Esophagus squamous epithelium (tissue), 5 donors: Measurements from ENCODE around the gene TXNDC2. TPM values are rescaled to one million over a fixed set of nuclear protein-coding genes. Genes with fewer than 3 reads are reported as not detected.

Experiments used
- DNase-seq: peaks from one replicate; lab custom pipeline; 2025; lab: John Stamatoyannopoulos, UW
- H3K27ac ChIP-seq, 4 donors: fragments of 200-600 bp; sonication (generic); one replicate each; pipeline ENCODE4 v1.5.1; 2016 to 2019; ENCODE audit warnings: mild to moderate bottlenecking in 1 of 4
- H3K27me3 ChIP-seq, 4 donors: fragments of 200-600 bp; sonication (generic); 1 replicate in 3 of 4; 2 replicates in 1 of 4; pipeline versions ENCODE4 v1.5.1 to v1.6.0; 2017 to 2021; ENCODE audit warnings: antibody characterized with exemption in 1 of 4
- H3K36me3 ChIP-seq, 3 donors: fragments of 200-600 bp; sonication (generic); one replicate each; pipeline ENCODE4 v1.5.1; 2016 to 2019
- H3K4me1 ChIP-seq, 3 donors: fragments of 200-600 bp; sonication (generic); one replicate each; pipeline ENCODE4 v1.5.1; 2017 to 2019
- H3K4me3 ChIP-seq, 4 donors: fragments of 200-600 bp; sonication (generic); 1 replicate in 3 of 4; 2 replicates in 1 of 4; pipeline ENCODE4 v1.5.1; 2016 to 2019; ENCODE audit warnings: mild to moderate bottlenecking in 2 of 4, moderate library complexity in 1 of 4
- H3K9me3 ChIP-seq, 3 donors: fragments of 200-600 bp; sonication (generic); one replicate each; pipeline ENCODE4 v1.5.1; 2016 to 2019
- CTCF ChIP-seq, 6 experiments: fragments of 450-650 bp in 4 of 6; fragments of 200-600 bp in 2 of 6; sonication (generic) in 2 of 6; IDR thresholded peaks; one replicate each; pipeline ENCODE4 v1.5.1; 2016 to 2019; ENCODE audit warnings: antibody characterized with exemption in 6 of 6, mild to moderate bottlenecking in 4 of 6, moderate library complexity in 4 of 6
- POLR2A ChIP-seq, 4 donors: fragments of 450-650 bp; IDR thresholded peaks; one replicate each; pipeline ENCODE4 v1.6.1; 2017; ENCODE audit warnings: antibody characterized with exemption in 4 of 4, mild to moderate bottlenecking in 4 of 4, moderate library complexity in 3 of 4
- WGBS, 2 donors: methylation state at CpG; one replicate each; pipeline ENCODE4 v1.1.5; 2018; 5-methylcytosine and 5-hydroxymethylcytosine counted together
- intact Hi-C: fragments of 100-400 bp; cut with DNase I; formaldehyde crosslinking; loops from one replicate; pipeline ENCODE4 v1.15.0; 2022
- total RNA-seq, 4 donors: library from RNA; depleted of rRNA; stranded (reverse); fragments of >200 nt; gene quantifications; one replicate each; pipeline ENCODE4 v1.1.0, GENCODE V29; 2016
- donor health status: DM: yes; HTN: yes; CAD: no.

The TXNDC2 gene
- total RNA-seq, 4 donors from 2014 or later = 0.09 TPM; not detected in 3

GRCh38 chr18:9863282-9863681 lies 22.5 kb upstream of the TXNDC2 start:
- H3K4me3 ChIP-seq = no peak overlapping the region
- no peak overlapping the region for H3K27ac ChIP-seq
- peaks cover 0 to 14% (median 0%) of the 10 kb centered on the region in 3 donors for H3K36me3 ChIP-seq
- intact Hi-C loops = no loop called here
- no peaks in the 10 kb centered on the region for H3K27me3 ChIP-seq
- H3K4me1 ChIP-seq = peaks cover 0 to 20% (median 0%) of the 10 kb centered on the region in 3 donors
- 31 to 71% methylated on average over 2 of the region's 2 CpGs for WGBS, 2 donors
- peaks cover 0 to 10% (median 7%) of the 10 kb centered on the region in 3 donors for H3K9me3 ChIP-seq
- DNase-seq = no peak
- TF ChIP-seq CTCF (IDR thresholded peaks at IDR 0.05) (no peak), POLR2A (IDR thresholded peaks at IDR 0.05) (no peak)

- peak overlapping the region in 1 of 4 donors; percentile 79 for H3K27ac ChIP-seq
- H3K36me3 ChIP-seq = peaks cover 0 to 4% (median 0%) of the 10 kb centered on the region in 3 donors
- no peak for DNase-seq
- H3K27me3 ChIP-seq = no peaks in the 10 kb centered on the region
- peaks cover 16 to 47% (median 21%) of the 10 kb centered on the region in 3 donors for H3K4me1 ChIP-seq
- no peak for TF ChIP-seq CTCF (IDR thresholded peaks at IDR 0.05)
- no peak for TF ChIP-seq POLR2A (IDR thresholded peaks at IDR 0.05)
- no peak overlapping the region for H3K4me3 ChIP-seq
- WGBS, 2 donors = 90 to 92% methylated on average over 6 to 7 of the region's 7 CpGs
- intact Hi-C loops = no loop called here
- H3K9me3 ChIP-seq = peaks cover 0 to 10% (median 7%) of the 10 kb centered on the region in 3 donors
Observed at GRCh38 chr18:9865764-9866490, 19.8 kb upstream of the TXNDC2 start.

GRCh38 chr18:9866627-9867026 lies 19.1 kb upstream of the TXNDC2 start:
- Histone ChIP-seq H3K27ac (peak overlapping the region in 2 of 4 donors; percentile 55 to 79), H3K4me1 (peaks cover 16 to 50% (median 21%) of the 10 kb centered on the region in 3 donors), H3K27me3 (no peaks in the 10 kb centered on the region), H3K9me3 (peaks cover 0 to 10% (median 7%) of the 10 kb centered on the region in 3 donors), H3K36me3 (peaks cover 0 to 4% (median 0%) of the 10 kb centered on the region in 3 donors), H3K4me3 (no peak overlapping the region)
- intact Hi-C loops = no loop called here
- WGBS, 2 donors = 90 to 96% methylated on average over 2 to 3 of the region's 3 CpGs
- no peak for DNase-seq
- no peak for TF ChIP-seq POLR2A (IDR thresholded peaks at IDR 0.05)
- TF ChIP-seq CTCF (IDR thresholded peaks at IDR 0.05) = no peak

GRCh38 chr18:9867071-9867594 lies 18.6 kb upstream of the TXNDC2 start:
- Histone ChIP-seq H3K36me3 (peaks cover 0 to 4% (median 0%) of the 10 kb centered on the region in 3 donors), H3K27ac (peak overlapping the region; percentile 22 to 79 (median 42)), H3K27me3 (no peaks in the 10 kb centered on the region), H3K4me1 (peaks cover 16 to 50% (median 21%) of the 10 kb centered on the region in 3 donors), H3K9me3 (peaks cover 0 to 10% (median 7%) of the 10 kb centered on the region in 3 donors), H3K4me3 (no peak overlapping the region)
- WGBS, 2 donors = 60 to 78% methylated on average over 4 of the region's 4 CpGs
- TF ChIP-seq POLR2A (IDR thresholded peaks at IDR 0.05) (no peak), CTCF (IDR thresholded peaks at IDR 0.05) (no peak)
- intact Hi-C loops = no loop called here
- DNase-seq = no peak
